Astrocyte (in vitro differentiated cells and primary cell): Measurements from ENCODE around the gene DVL3.

Experiments
- EZH2 ChIP-seq: IDR thresholded peaks from 2 replicates; pipeline ENCODE4 v1.6.1; 2012; ENCODE audit warnings: mild to moderate bottlenecking, low read length, inconsistent platforms; ENCODE audit not compliant: insufficient read depth
- TF ChIP-seq, protein P1 (sequence below): IDR thresholded peaks from 2 replicates; pipeline ENCODE4 v1.5.1; 2011; ENCODE audit warnings: low read depth, mild to moderate bottlenecking, inconsistent platforms, low read length, moderate library complexity; ENCODE audit not compliant: insufficient read depth

DNA sequence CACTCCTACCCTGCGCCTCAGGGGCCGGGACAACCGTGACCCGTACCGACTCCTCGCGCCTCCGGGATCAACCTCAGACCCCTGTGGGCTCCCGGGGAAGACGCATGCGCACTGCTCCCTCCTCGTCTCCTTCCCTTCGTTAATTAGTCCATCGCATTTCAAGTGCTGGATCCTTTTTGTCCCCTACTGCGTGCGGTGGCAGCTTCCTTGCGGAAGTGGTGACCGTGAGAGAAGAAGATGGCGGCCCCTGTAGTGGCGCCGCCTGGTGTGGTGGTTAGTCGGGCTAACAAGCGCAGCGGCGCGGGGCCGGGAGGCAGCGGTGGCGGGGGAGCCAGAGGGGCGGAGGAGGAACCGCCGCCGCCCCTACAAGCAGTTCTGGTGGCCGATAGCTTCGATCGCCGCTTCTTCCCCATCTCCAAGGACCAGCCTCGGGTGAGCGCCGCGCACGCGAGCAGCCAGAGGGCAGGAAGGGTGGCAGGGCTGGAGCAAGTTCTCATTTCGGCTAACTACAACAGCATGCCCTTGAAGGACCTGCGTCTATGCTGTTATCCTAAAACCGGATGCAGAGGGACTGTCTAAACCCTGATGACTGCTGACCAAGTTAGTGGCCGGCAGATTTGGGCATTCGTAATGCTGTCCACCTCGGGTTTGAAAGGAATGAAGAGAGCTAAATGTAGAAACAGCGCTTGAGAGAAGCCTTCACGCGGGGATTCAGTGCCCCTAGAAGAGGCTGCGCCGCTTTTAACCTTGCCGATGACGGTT lies 19.8 kb upstream of the DVL3 start, which contains the start of gene EIF2B5:
- TF ChIP-seq, protein P1, sequence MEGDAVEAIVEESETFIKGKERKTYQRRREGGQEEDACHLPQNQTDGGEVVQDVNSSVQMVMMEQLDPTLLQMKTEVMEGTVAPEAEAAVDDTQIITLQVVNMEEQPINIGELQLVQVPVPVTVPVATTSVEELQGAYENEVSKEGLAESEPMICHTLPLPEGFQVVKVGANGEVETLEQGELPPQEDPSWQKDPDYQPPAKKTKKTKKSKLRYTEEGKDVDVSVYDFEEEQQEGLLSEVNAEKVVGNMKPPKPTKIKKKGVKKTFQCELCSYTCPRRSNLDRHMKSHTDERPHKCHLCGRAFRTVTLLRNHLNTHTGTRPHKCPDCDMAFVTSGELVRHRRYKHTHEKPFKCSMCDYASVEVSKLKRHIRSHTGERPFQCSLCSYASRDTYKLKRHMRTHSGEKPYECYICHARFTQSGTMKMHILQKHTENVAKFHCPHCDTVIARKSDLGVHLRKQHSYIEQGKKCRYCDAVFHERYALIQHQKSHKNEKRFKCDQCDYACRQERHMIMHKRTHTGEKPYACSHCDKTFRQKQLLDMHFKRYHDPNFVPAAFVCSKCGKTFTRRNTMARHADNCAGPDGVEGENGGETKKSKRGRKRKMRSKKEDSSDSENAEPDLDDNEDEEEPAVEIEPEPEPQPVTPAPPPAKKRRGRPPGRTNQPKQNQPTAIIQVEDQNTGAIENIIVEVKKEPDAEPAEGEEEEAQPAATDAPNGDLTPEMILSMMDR, result no peak
- no peak for TF ChIP-seq EZH2
